Activated CD8-positive, alpha-beta memory T cell treated with anti-CD3 and anti-CD28 coated beads for 36 hours (primary cell): ENCODE data around the gene GDPD3. TPM values are rescaled to one million over a fixed set of nuclear protein-coding genes. Genes with fewer than 3 reads are reported as not detected.

ENCODE experiments used
- CTCF ChIA-PET: fragments of 350-600 bp; sonication (Branson Sonifier 250); formaldehyde crosslinking; loops from one replicate; lab custom pipeline; 2021; ENCODE audit warnings: antibody characterized with exemption; lab: Charles Lee
- POLR2A ChIA-PET: fragments of 350-600 bp; sonication (Branson Sonifier 250); formaldehyde crosslinking; loops from one replicate; lab custom pipeline; 2021; ENCODE audit warnings: antibody characterized with exemption; lab: Charles Lee
- total RNA-seq, 2 experiments: library from RNA; stranded (reverse); gene quantifications; one replicate each; pipeline ENCODE4 v1.2.3, GENCODE V29; 2021

Gene GDPD3, protein sequence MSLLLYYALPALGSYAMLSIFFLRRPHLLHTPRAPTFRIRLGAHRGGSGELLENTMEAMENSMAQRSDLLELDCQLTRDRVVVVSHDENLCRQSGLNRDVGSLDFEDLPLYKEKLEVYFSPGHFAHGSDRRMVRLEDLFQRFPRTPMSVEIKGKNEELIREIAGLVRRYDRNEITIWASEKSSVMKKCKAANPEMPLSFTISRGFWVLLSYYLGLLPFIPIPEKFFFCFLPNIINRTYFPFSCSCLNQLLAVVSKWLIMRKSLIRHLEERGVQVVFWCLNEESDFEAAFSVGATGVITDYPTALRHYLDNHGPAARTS
- 1 to 10 TPM; 3.4 to 4.3 TPM for total RNA-seq

DNA sequence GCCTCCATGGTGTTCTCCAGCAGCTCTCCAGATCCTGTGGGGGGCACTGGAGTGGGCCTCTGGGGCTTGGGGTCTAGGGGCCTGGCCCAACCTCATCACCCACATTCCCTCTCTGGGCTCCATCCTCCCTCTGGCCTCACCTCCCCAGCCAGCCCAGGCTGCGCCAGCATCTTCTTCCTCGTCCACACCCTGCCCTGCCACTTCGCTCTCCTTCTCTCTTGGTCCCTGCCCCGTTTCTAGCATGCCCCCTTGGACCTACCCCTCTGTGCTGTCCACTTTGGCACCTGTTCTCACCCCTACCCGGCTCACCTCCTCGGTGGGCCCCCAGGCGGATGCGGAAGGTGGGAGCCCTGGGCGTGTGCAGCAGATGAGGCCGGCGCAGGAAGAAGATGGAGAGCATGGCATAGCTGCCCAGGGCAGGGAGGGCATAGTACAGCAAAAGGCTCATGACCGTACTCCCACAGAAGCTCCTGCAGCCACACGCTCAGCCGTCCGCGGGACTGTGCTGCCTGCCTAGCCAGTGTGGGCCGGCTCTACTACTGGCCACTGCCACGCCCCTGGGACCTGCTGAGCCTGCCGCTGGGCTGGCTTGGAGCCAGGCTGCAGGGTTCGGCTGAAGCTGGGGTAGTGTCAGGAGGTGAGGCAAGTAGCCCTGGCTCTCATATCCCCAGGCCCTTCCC, at the start of gene GDPD3:
GDPD3 (minus strand) TSS at position 507 of the 680 bp plus-strand sequence; CDS start at position 448, 59 bp downstream.
- CTCF ChIA-PET, result interaction anchor here (0.5 to 2.0 kb wide), 14 partner anchors 8 to 496 kb away, joined by 3 to 8 read pairs (median 4); partner anchors contain the start of gene TBX6
- POLR2A ChIA-PET, result interaction anchor here (0.8 kb wide), 1 partner anchor 69 kb away, joined by 5 read pairs; no protein-coding TSS in a partner anchor

- POLR2A ChIA-PET, result no interaction called here
- CTCF ChIA-PET, result no interaction called here
Observed at GRCh38 chr16:30157214-30157613, 43.9 kb upstream of the GDPD3 start.

DNA sequence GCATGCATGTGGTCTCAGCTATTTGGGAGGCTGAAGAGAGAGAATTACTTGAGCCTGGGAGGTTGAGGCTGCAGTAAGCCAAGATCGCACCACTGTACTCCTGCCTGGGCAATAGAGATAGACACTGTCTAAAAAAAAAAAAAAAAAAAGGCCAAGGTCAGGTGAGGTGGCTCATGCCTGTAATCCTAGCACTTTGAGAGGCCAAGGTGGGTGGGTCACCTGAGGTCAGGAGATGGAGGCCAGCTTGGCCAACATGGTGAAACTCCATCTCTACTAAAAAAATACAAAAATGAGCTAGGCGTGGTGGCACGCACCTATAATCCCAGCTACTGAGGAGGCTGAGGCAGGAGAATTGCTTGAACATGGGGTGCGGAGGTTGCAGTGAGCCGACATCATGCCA, 41.9 kb upstream of the GDPD3 start:
- ChIA-PET CTCF (interaction anchor here (0.7 to 1.5 kb wide), 2 partner anchors 42 to 87 kb away, joined by 3 to 5 read pairs; partner anchors contain the start of gene GDPD3), POLR2A (no interaction called here)

- CTCF ChIA-PET, result interaction anchor here (1.0 kb wide), 1 partner anchor 35 kb away, joined by 3 read pairs; no protein-coding TSS in a partner anchor
- POLR2A ChIA-PET, result no interaction called here
Observed at GRCh38 chr16:30152517-30152916, 39.2 kb upstream of the GDPD3 start.

DNA sequence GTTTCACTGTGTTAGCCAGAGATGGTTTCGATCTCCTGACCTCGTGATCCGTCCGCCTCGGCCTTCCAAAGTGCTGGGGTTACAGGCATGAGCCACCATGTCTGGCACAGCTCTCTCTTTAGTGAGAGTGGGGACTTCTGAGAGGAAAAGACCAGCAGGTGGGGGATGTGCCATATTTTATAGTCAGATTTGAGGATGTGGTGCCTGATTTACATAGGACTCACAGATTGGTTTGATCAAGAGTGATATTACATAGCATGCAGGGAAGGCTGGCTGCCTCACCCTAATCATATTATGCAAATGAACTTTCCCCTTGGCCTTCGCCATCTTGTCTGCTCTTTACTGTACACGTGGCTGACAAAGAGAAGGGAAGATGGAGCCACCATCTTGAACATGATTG, 37.8 kb upstream of the GDPD3 start:
- POLR2A ChIA-PET, result no interaction called here
- CTCF ChIA-PET, result interaction anchor here (1.5 kb wide), 1 partner anchor 38 kb away, joined by 4 read pairs; the partner anchor contains the start of gene GDPD3

DNA sequence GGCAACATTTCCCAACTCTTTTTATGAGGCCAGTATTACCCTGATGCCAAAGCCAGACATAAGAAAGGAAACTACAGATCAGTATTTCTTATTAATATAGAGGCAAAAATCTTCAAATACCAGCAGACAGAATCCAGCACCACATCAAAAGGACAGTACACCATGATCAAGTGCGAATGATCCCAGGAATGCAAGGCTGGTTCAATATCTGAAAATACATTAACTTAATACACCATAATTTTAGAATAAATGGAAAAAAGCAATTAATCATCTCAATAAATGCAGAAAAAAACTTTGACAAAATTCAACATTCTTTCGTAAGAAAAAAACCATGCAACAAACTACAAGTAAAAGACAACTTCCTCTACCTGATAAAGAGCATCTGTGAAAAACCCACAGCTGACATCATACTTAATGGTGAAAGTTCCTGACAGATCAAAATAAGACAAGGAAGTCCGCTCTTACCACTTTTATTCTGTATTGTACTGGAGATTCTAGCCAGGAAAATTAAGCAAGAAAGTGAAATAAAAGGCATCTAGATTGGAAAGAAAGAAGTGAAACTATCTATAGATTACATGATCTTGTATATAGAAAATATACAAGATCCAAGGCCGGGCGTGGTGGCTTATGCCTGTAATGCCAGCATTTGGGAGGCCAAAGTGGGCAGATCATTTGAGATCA, 36.1 kb upstream of the GDPD3 start:
- CTCF ChIA-PET, result no interaction called here
- POLR2A ChIA-PET, result no interaction called here

- ChIA-PET CTCF (no interaction called here), POLR2A (interaction anchor here (1.0 kb wide), 1 partner anchor 35 kb away, joined by 5 read pairs; the partner anchor contains the start of gene CORO1A)
Observed at GRCh38 chr16:30147843-30148510, 34.6 kb upstream of the GDPD3 start.

DNA sequence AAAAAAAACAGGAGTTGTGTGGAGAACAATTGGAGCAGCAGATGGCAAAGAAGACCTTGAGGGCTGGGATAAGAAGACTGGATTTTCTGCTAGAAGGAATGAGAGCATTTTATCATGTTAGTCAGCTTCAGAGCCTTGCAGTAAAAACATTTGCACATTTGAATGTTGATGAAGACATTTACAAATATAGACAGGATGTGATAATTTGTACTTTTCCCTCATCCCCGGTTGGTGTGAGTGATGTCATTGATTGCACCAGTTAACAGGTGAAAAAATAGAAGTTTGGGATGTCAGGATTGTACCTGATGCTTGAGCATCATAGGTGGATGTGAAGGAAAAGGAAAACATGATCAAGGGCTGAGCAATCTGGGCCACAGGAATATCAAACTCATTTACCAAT, 32.3 kb upstream of the GDPD3 start:
- ChIA-PET CTCF (interaction anchor here (0.7 kb wide), 1 partner anchor 304 kb away, joined by 3 read pairs; no protein-coding TSS in a partner anchor), POLR2A (no interaction called here)

- CTCF ChIA-PET, result no interaction called here
Observed at GRCh38 chr16:30144917-30145316, 31.6 kb upstream of the GDPD3 start.

DNA sequence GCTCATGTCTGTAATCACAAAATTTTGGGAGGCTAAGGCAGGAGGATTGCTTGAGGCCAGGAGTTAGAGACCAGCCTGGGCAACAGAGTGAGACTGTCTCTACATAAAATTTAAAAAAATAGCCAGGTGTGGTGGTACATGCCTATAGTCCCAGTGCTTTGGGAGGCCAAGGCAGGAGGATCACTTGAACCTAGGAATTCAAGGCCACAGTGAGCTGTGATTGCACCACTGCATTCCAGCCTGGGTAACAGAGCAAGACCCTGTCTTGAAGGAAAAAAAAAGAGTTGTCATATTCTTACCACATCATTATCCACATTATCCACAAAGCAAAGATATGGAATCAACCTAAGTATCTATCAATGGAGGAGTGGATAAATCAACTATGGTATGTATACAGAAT, 30.7 kb upstream of the GDPD3 start:
- POLR2A ChIA-PET, result no interaction called here
- CTCF ChIA-PET, result interaction anchor here (1.6 to 2.1 kb wide), 2 partner anchors 39 to 42 kb away, joined by 7 to 8 read pairs; partner anchors contain the start of gene CORO1A

More at GRCh38 chr16:30144917-30145316, 31.6 kb upstream of the GDPD3 start:
- POLR2A ChIA-PET, result no interaction called here

- ChIA-PET POLR2A (no interaction called here), CTCF (interaction anchor here (1.1 to 2.1 kb wide), 6 partner anchors 13 to 473 kb away, joined by 3 to 8 read pairs (median 4); partner anchors contain the start of gene CORO1A)
Observed at GRCh38 chr16:30143347-30143702, 30.0 kb upstream of the GDPD3 start.

GRCh38 chr16:30142672-30143346, 29.5 kb upstream of the GDPD3 start:
- POLR2A ChIA-PET, result no interaction called here
- CTCF ChIA-PET, result interaction anchor here (1.1 to 2.1 kb wide), 6 partner anchors 12 to 473 kb away, joined by 3 to 8 read pairs (median 4); partner anchors contain the start of gene CORO1A

GRCh38 chr16:30141750-30142149, 28.4 kb upstream of the GDPD3 start:
- CTCF ChIA-PET, result interaction anchor here (0.7 kb wide), 1 partner anchor 43 kb away, joined by 7 read pairs; no protein-coding TSS in a partner anchor
- POLR2A ChIA-PET, result no interaction called here

GRCh38 chr16:30139583-30140481, 26.5 kb upstream of the GDPD3 start:
- CTCF ChIA-PET, result interaction anchor here (0.6 to 1.0 kb wide), 2 partner anchors 35 to 48 kb away, joined by 3 read pairs; partner anchors contain the start of gene TBX6
- POLR2A ChIA-PET, result no interaction called here

- ChIA-PET POLR2A (no interaction called here), CTCF (interaction anchor here (0.6 to 1.0 kb wide), 2 partner anchors 44 to 343 kb away, joined by 3 to 4 read pairs; no protein-coding TSS in a partner anchor)
Observed at GRCh38 chr16:30137897-30138296, 24.6 kb upstream of the GDPD3 start.

DNA sequence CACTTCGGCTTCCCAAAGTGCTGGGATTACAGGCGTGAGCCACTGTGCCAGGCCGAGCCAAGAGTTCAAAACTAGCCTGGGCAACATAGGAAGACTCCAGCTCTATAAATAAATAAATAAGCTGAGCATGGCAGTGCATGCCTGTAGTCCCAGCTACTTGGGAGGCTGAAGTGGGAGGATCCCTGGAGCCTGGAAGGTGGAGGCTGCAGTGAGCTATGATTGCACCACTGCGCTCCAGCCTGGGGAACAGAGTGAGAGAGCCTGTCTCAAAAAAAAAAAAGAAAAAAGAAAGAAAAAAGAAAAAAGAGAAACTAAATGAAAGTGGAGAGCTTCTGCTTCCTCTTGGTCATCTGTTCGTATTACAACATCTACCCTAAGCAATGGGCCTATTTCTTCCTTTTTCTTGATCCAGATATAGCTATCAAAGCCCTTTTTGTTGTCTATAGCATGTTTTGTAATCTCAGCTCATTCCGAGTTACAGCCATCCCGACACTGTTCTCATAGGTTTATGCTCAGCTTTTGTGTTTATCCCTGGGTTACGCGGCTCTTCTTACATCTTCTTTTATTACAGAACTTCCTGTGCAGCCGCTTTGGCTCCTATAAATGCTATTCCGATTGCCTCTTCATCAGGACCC, 23.8 kb upstream of the GDPD3 start:
- ChIA-PET POLR2A (interaction anchor here (1.0 kb wide), 1 partner anchor 46 kb away, joined by 3 read pairs; the partner anchor contains the start of gene CORO1A), CTCF (interaction anchor here (1.0 kb wide), 1 partner anchor 45 kb away, joined by 4 read pairs; no protein-coding TSS in a partner anchor)
